Stomach (tissue), 9 donors: ENCODE results near the gene AP4M1. TPM values are rescaled to one million over a fixed set of nuclear protein-coding genes. Genes with fewer than 3 reads are reported as not detected.
A peak's percentile ranks its signal among the peaks of the same experiment; 100 is the strongest.

Source experiments
- DNase-seq, 2 donors: peaks; one replicate each; pipeline versions ENCODE4 v3.0.0 to v3.0.0-alpha.2; 2013 to 2019
- H3K27ac ChIP-seq, 5 donors: fragments of 200-600 bp in 4 of 5; sonication (generic) in 4 of 5; one replicate each; pipeline ENCODE4 v1.5.1; 2013 to 2019; ENCODE audit warnings: mild to moderate bottlenecking in 1 of 5, moderate library complexity in 1 of 5
- H3K27me3 ChIP-seq, 3 donors: fragments of 200-600 bp; sonication (generic); one replicate each; pipeline ENCODE4 v1.5.1; 2017 to 2019; ENCODE audit warnings: mixed run types in 1 of 3
- H3K36me3 ChIP-seq, 4 donors: fragments of 200-600 bp; sonication (generic); 1 replicate in 3 of 4; 2 replicates in 1 of 4; pipeline ENCODE4 v1.5.1; 2016 to 2019
- H3K4me1 ChIP-seq, 4 donors: fragments of 200-600 bp; sonication (generic); one replicate each; pipeline ENCODE4 v1.5.1; 2016 to 2019
- H3K4me3 ChIP-seq, 4 donors: fragments of 200-600 bp; sonication (generic) in 3 of 4; one replicate each; pipeline ENCODE4 v1.5.1; 2016 to 2019; ENCODE audit warnings: mild to moderate bottlenecking in 1 of 4
- H3K9me3 ChIP-seq, 4 donors: fragments of 200-600 bp; sonication (generic); one replicate each; pipeline ENCODE4 v1.5.1; 2016 to 2019
- EP300 ChIP-seq: sonication (generic); formaldehyde crosslinking; IDR thresholded peaks from one replicate; pipeline ENCODE4 v1.6.1; 2017; ENCODE audit warnings: antibody characterized with exemption
- POLR2A ChIP-seq, 4 donors: fragments of 450-650 bp; IDR thresholded peaks; one replicate each; pipeline ENCODE4 v1.6.1; 2016; ENCODE audit warnings: antibody characterized with exemption in 4 of 4, control low read depth in 2 of 4, mild to moderate bottlenecking in 1 of 4, moderate library complexity in 1 of 4
- POLR2AphosphoS5 ChIP-seq, 3 donors: sonication (generic); formaldehyde crosslinking; IDR thresholded peaks; one replicate each; pipeline ENCODE4 v1.6.1; 2016; ENCODE audit warnings: antibody characterized with exemption in 3 of 3
- WGBS, 5 donors: extraction: QIAGEN DNeasy Blood & Tissue Kit in 3 of 5; methylation state at CpG; one replicate each; pipeline versions ENCODE4 v1.1.5 to v1.1.7; 2013 to 2018; 5-methylcytosine and 5-hydroxymethylcytosine counted together
- intact Hi-C: fragments of 100-400 bp; cut with DNase I; formaldehyde crosslinking; loops from one replicate; pipeline ENCODE4 v1.15.1; 2023; ENCODE audit warnings: low total_unique reads
- polyA plus RNA-seq, 3 donors: library from polyadenylated mRNA; stranded (reverse); fragments of 200-250 nt; gene quantifications; one replicate each; pipeline ENCODE4 v1.2.3, GENCODE V29; 2013
- total RNA-seq, 5 donors: library from RNA; depleted of rRNA; stranded (reverse); fragments of >200 nt; gene quantifications; one replicate each; pipeline versions ENCODE4 v1.1.0 to v1.2.3, GENCODE V29; 2014 to 2016
- TF ChIP-seq, protein P1 (sequence below), 7 experiments: fragments of 450-650 bp in 4 of 7; fragments of 200-600 bp in 3 of 7; sonication (generic) in 3 of 7; IDR thresholded peaks; one replicate each; pipeline ENCODE4 v1.5.1; 2016 to 2019; ENCODE audit warnings: antibody characterized with exemption in 7 of 7, control low read depth in 2 of 7, mild to moderate bottlenecking in 1 of 7
- donor health status: healthy with polysubstance abuse.
- donor health status: Bipolar disorder and iron deficiency.
- donor health status: healthy.

The AP4M1 gene
- total and polyA plus RNA-seq, 8 donors, result 8.4 to 103 (median 20.5) TPM

DNA sequence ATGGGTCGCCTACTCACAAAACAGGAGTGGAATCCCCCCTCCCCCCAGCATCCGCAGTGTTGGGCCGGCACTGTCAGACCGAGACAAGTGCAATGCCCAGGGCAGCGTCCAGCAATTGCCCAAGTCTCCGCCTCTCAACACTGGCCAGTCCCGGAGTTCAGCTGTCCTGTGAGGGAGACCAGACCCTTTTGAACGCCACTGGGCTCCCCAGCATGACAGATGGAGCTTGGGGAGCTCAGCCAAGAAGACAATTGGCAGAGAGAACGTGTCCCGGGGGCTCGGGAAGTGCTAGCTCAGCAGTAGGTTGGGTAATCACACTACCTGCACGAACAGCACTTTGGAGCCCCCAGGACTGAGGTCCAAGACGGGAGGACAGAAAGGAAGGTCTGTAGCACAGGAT lies 7.9 kb upstream of the AP4M1 start:
- Histone ChIP-seq H3K27me3 (no peaks in the 10 kb centered on the region), H3K36me3 (peaks cover 80 to 87% (median 84%) of the 10 kb centered on the region in 4 donors), H3K4me1 (peaks cover 9 to 52% (median 32%) of the 10 kb centered on the region in 4 donors), H3K9me3 (no peaks in the 10 kb centered on the region), H3K27ac (peak overlapping the region in 3 of 5 donors; percentile 2 to 67 (median 58)), H3K4me3 (no peak overlapping the region)
- 41 to 66% (median 56%) methylated on average over 5 to 13 of the region's 13 CpGs for WGBS, 5 donors
- intact Hi-C loops, result no loop called here
- TF ChIP-seq POLR2A (IDR thresholded peaks at IDR 0.05) (no peak), EP300 (peak; percentile 40), POLR2AphosphoS5 (IDR thresholded peaks at IDR 0.05) (peak in 2 of 3 donors; percentile 28 to 30)
- TF ChIP-seq, protein P1, sequence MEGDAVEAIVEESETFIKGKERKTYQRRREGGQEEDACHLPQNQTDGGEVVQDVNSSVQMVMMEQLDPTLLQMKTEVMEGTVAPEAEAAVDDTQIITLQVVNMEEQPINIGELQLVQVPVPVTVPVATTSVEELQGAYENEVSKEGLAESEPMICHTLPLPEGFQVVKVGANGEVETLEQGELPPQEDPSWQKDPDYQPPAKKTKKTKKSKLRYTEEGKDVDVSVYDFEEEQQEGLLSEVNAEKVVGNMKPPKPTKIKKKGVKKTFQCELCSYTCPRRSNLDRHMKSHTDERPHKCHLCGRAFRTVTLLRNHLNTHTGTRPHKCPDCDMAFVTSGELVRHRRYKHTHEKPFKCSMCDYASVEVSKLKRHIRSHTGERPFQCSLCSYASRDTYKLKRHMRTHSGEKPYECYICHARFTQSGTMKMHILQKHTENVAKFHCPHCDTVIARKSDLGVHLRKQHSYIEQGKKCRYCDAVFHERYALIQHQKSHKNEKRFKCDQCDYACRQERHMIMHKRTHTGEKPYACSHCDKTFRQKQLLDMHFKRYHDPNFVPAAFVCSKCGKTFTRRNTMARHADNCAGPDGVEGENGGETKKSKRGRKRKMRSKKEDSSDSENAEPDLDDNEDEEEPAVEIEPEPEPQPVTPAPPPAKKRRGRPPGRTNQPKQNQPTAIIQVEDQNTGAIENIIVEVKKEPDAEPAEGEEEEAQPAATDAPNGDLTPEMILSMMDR (IDR thresholded peaks at IDR 0.05), result no peak
- no peak for DNase-seq

DNA sequence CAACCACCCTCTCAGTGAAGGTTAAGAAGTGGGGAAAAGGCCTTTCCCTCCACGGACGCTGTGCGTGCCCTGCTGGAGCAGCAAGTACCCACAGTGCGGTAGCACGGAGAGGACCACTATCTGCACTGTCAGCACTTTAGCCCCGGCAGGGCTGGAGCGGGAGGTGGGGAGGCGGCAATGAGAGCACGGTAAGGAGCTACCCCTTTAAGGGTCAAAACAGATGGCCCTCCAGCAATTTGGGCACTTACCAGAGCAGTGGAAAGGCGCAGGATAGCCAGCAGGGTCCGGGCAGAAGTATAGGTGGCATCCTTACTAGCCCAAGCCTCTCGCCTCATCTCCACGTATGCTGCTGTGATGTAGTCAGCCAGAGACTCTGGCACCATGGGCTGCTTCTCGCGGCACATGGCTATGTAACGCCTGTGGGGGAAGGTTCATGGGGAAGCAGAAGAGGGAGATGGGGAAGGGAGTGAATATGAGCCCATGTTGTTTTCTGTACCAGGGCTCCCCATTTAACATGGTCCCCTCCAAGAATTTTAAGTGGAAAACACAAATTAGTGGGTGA lies 7.4 kb upstream of the AP4M1 start:
- Histone ChIP-seq H3K4me3 (no peak overlapping the region), H3K4me1 (peaks cover 9 to 55% (median 35%) of the 10 kb centered on the region in 4 donors), H3K27ac (peak overlapping the region in 3 of 5 donors; percentile 2 to 67 (median 58)), H3K36me3 (peaks cover 85 to 92% (median 90%) of the 10 kb centered on the region in 4 donors), H3K27me3 (no peaks in the 10 kb centered on the region), H3K9me3 (no peaks in the 10 kb centered on the region)
- no peak for TF ChIP-seq EP300
- no peak for TF ChIP-seq POLR2AphosphoS5 (IDR thresholded peaks at IDR 0.05)
- TF ChIP-seq POLR2A (IDR thresholded peaks at IDR 0.05), result no peak
- TF ChIP-seq, protein P1 (IDR thresholded peaks at IDR 0.05), result no peak
- intact Hi-C loops, result no loop called here
- DNase-seq, result no peak
- 79 to 87% (median 85%) methylated on average over 16 of the region's 16 CpGs for WGBS, 5 donors

- H3K4me1 ChIP-seq, result peaks cover 12 to 53% (median 34%) of the 10 kb centered on the region in 4 donors
- TF ChIP-seq POLR2A (IDR thresholded peaks at IDR 0.05) (no peak), POLR2AphosphoS5 (IDR thresholded peaks at IDR 0.05) (no peak), EP300 (no peak)
- TF ChIP-seq, protein P1 (IDR thresholded peaks at IDR 0.05), result no peak
- intact Hi-C loops, result no loop called here
- no peaks in the 10 kb centered on the region for H3K9me3 ChIP-seq
- no peak overlapping the region for H3K4me3 ChIP-seq
- no peak overlapping the region for H3K27ac ChIP-seq
- peaks cover 87 to 94% (median 92%) of the 10 kb centered on the region in 4 donors for H3K36me3 ChIP-seq
- no peak for DNase-seq
- 76 to 82% (median 79%) methylated on average over 9 of the region's 9 CpGs for WGBS, 5 donors
- H3K27me3 ChIP-seq, result no peaks in the 10 kb centered on the region
These were observed 6.2 kb upstream of the AP4M1 start for GRCh38 chr7:100095289-100095688.

DNA sequence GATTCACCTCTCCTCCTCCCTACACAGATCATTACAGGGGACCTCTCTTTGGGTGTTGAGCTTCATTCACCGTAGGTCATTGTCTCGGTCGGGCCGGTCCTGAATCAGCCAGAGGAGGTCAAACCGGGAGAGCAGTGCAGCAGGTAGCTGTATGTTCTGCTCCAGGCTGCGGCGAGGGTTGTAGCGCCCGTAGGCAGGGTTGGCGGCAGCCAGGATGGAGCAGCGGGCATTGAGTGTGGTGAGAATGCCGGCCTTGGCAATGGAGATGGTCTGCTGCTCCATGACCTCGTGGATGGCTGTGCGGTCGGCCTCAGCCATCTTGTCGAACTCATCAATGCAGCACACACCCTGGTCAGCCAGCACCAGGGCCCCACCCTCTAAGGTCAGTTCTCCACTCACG lies 5.7 kb upstream of the AP4M1 start:
- Histone ChIP-seq H3K9me3 (no peaks in the 10 kb centered on the region), H3K4me3 (no peak overlapping the region), H3K36me3 (peaks cover 83 to 90% (median 88%) of the 10 kb centered on the region in 4 donors), H3K4me1 (peaks cover 12 to 53% (median 34%) of the 10 kb centered on the region in 4 donors), H3K27me3 (no peaks in the 10 kb centered on the region), H3K27ac (no peak overlapping the region)
- TF ChIP-seq, protein P1 (IDR thresholded peaks at IDR 0.05), result no peak
- TF ChIP-seq POLR2A (IDR thresholded peaks at IDR 0.05), result no peak
- no peak for TF ChIP-seq POLR2AphosphoS5 (IDR thresholded peaks at IDR 0.05)
- no peak for TF ChIP-seq EP300
- 88 to 93% (median 91%) methylated on average over 16 to 17 of the region's 17 CpGs for WGBS, 5 donors
- DNase-seq, result no peak
- intact Hi-C loops, result no loop called here
